Measurements from ENCODE around the gene ZNF862.

The ZNF862 gene

DNA sequence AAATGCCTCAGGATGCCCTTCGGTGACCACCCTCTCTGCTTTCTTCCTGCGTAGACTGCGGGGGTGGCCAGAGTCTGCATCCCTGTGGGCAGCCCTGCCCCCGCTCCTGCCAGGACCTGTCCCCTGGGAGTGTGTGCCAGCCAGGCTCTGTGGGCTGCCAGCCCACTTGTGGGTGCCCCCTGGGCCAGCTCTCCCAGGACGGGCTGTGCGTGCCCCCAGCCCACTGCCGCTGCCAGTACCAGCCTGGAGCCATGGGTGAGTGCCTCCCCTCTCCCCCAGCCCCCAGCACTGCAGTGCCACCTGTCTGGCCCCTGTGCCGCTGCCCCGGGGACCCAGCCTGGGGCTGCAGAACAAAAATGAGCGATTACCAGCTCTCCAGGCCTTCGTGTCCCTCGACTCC lies 23.1 kb upstream of the ZNF862 start:
- no peak overlapping the region for H3K4me3 ChIP-seq (ENCODE audit: low read depth, low read length)
- TF ChIP-seq CTCF (IDR thresholded peaks at IDR 0.05; ENCODE audit: insufficient read depth, low read depth, low read length, missing control alignments) = no peak
- DNase-seq (ENCODE audit: low read depth) = no peak

DNA sequence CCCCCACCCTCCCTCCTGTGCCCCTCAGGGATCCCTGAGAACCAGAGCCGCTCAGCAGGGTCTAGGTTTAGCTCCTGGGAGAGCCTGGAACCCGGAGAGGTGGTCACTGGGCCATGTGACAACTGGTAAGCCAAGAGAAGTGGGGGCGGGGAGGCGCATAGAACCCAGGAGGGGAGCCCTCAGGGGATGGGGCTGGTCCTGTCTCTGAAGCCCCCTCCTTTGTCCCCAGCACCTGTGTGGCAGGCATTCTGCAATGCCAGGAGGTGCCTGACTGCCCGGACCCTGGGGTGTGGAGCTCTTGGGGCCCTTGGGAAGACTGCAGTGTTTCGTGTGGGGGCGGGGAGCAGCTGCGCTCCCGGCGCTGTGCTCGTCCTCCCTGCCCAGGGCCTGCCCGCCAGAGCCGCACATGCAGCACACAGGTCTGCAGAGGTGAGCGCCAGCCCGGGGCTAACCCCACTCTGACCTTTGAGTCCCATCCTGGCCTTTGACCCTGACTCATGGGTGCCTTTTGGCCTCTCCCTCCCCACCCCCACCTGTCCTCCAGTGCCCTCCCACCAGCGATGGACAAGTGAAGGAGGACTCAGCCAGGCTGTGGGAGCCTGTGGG lies 22.4 kb upstream of the ZNF862 start:
- H3K4me3 ChIP-seq (ENCODE audit: low read depth, low read length) = no peak overlapping the region
- TF ChIP-seq CTCF (IDR thresholded peaks at IDR 0.05; ENCODE audit: insufficient read depth, low read depth, low read length, missing control alignments) = no peak
- DNase-seq (ENCODE audit: low read depth) = no peak

DNA sequence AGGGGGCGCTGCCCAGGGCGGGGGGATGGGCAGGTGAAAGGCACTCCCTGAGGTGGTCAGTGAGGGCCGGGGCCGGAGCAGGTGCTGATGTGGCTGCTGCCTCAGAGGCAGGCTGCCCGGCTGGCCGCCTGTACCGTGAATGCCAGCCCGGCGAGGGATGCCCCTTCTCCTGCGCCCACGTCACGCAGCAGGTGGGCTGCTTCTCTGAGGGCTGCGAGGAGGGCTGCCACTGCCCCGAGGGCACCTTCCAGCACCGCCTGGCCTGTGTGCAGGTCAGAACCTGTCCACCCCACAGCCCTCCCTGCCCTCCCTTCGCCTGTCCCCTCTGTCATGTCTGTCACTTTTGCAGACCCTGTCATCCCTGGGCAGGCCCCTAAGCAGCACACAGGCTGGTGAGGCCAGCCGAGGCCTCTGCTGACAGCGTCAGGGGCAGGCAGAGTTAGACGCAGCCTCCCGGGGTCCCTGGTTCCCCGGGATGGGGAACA lies 21.9 kb upstream of the ZNF862 start:
- no peak for DNase-seq (ENCODE audit: low read depth)
- H3K4me3 ChIP-seq (ENCODE audit: low read depth, low read length) = no peak overlapping the region
- no peak for TF ChIP-seq CTCF (IDR thresholded peaks at IDR 0.05; ENCODE audit: insufficient read depth, low read depth, low read length, missing control alignments)

DNA sequence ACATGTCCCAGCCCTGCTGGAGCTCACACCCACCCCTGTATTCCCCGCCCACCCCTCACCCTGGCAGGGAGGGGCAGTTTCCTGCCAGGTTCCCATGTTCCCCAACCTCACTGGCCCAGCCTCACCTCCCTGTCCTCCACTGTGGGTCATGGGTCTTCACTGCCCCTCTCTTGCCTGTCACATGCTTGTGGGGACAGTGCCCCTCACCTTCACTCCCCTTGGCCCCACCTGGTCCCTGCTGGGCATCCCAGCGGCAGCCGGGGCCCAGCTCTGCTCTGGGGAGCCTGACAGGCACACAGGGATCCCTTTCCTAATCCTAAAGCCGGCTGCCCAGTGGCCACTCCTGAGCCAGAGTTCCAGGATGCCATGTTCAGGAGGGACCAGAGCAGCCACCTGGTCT lies 21.4 kb upstream of the ZNF862 start:
- no peak for TF ChIP-seq CTCF (IDR thresholded peaks at IDR 0.05; ENCODE audit: insufficient read depth, low read depth, low read length, missing control alignments)
- no peak for DNase-seq (ENCODE audit: low read depth)
- no peak overlapping the region for H3K4me3 ChIP-seq (ENCODE audit: low read depth, low read length)

DNA sequence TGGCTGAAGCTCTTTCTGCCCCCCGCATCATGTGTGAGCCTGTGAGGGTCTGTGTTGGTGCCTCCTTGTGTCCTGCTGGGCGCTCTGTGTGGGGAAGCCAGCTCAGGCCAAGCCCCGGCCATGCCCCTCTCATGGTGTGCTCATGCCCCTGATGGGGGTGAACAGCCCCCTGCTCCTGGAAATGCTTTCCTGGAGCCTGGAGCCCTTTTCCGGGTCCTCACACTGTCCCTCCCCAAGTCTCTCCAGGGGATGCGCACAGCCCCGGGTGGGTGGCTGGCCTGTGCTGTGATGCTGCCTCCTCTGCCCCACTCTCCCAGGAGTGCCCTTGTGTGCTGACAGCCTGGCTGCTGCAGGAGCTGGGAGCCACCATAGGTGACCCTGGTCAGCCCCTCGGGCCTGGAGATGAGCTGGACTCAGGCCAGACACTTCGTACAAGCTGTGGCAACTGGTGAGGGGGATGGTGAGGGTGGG lies 20.8 kb upstream of the ZNF862 start:
- no peak for DNase-seq (ENCODE audit: low read depth)
- TF ChIP-seq CTCF (IDR thresholded peaks at IDR 0.05; ENCODE audit: insufficient read depth, low read depth, low read length, missing control alignments) = no peak
- no peak overlapping the region for H3K4me3 ChIP-seq (ENCODE audit: low read depth, low read length)

DNA sequence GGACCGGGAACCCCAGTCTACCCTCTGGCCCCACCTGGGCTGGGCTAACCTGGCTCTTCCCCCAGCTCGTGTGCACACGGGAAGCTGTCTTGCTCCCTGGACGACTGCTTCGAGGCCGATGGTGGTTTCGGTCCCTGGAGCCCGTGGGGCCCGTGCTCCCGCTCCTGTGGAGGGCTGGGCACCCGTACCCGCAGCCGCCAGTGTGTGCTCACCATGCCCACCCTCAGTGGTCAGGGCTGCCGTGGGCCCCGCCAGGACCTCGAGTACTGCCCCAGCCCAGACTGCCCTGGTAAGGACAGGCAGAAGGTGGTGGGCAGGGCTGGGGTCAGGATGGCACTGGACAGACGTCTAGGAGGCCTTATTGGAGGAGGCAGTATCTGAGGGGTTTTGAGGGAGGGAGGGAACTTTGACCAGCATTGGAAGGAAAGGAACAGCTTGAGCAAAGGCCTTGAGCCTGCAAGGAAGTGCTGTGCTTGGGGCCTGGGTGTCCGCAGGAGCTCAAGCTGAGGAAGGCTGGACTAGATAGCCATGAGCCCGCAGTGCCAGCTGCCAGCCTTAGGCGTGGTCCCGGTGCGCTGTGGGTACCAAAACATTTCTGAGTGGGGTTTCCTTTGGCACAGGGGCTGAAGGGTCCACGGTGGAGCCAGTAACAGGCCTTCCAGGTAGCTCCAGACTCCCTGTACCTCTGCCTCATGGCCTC lies 20.2 kb upstream of the ZNF862 start:
- DNase-seq (ENCODE audit: low read depth) = no peak
- TF ChIP-seq CTCF (IDR thresholded peaks at IDR 0.05; ENCODE audit: insufficient read depth, low read depth, low read length, missing control alignments) = no peak
- H3K4me3 ChIP-seq (ENCODE audit: low read depth, low read length) = no peak overlapping the region

- TF ChIP-seq CTCF (IDR thresholded peaks at IDR 0.05; ENCODE audit: insufficient read depth, low read depth, low read length, missing control alignments) = no peak
- H3K4me3 ChIP-seq (ENCODE audit: low read depth, low read length) = no peak overlapping the region
- DNase-seq (ENCODE audit: low read depth) = no peak
Measured at GRCh38 chr7:149818536-149818840, 19.7 kb upstream of the ZNF862 start.
